ENCODE measurements around the gene PALM3.

DNA sequence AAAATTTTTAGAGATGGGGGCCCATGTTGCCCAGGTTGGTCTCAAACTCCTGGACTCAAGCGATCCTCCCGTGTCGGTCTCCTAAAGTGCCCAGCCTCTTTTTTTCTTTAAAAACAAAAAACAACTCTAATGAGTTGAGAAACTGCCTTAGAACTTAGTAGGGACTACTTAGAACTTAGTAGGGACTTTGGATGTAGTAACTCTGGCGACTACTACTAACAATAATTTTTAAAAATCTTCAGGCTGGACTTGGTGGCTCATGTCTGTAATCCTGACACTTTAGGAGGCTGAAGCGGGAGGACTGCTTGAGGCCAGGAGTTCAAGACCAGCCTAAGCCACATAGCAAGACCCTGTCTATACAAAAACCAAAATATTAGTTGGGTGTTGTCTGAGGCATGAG is 24.2 kb upstream of the PALM3 start:
- TF ChIP-seq, protein P1, sequence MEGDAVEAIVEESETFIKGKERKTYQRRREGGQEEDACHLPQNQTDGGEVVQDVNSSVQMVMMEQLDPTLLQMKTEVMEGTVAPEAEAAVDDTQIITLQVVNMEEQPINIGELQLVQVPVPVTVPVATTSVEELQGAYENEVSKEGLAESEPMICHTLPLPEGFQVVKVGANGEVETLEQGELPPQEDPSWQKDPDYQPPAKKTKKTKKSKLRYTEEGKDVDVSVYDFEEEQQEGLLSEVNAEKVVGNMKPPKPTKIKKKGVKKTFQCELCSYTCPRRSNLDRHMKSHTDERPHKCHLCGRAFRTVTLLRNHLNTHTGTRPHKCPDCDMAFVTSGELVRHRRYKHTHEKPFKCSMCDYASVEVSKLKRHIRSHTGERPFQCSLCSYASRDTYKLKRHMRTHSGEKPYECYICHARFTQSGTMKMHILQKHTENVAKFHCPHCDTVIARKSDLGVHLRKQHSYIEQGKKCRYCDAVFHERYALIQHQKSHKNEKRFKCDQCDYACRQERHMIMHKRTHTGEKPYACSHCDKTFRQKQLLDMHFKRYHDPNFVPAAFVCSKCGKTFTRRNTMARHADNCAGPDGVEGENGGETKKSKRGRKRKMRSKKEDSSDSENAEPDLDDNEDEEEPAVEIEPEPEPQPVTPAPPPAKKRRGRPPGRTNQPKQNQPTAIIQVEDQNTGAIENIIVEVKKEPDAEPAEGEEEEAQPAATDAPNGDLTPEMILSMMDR (IDR thresholded peaks at IDR 0.05): no peak
- TF ChIP-seq POLR2AphosphoS5 (IDR thresholded peaks at IDR 0.05; ENCODE audit: low read depth, low read length) (no peak), TCF7L2 (IDR thresholded peaks at IDR 0.05; ENCODE audit: low read depth, low read length) (no peak)
- TF ChIP-seq, protein P2, sequence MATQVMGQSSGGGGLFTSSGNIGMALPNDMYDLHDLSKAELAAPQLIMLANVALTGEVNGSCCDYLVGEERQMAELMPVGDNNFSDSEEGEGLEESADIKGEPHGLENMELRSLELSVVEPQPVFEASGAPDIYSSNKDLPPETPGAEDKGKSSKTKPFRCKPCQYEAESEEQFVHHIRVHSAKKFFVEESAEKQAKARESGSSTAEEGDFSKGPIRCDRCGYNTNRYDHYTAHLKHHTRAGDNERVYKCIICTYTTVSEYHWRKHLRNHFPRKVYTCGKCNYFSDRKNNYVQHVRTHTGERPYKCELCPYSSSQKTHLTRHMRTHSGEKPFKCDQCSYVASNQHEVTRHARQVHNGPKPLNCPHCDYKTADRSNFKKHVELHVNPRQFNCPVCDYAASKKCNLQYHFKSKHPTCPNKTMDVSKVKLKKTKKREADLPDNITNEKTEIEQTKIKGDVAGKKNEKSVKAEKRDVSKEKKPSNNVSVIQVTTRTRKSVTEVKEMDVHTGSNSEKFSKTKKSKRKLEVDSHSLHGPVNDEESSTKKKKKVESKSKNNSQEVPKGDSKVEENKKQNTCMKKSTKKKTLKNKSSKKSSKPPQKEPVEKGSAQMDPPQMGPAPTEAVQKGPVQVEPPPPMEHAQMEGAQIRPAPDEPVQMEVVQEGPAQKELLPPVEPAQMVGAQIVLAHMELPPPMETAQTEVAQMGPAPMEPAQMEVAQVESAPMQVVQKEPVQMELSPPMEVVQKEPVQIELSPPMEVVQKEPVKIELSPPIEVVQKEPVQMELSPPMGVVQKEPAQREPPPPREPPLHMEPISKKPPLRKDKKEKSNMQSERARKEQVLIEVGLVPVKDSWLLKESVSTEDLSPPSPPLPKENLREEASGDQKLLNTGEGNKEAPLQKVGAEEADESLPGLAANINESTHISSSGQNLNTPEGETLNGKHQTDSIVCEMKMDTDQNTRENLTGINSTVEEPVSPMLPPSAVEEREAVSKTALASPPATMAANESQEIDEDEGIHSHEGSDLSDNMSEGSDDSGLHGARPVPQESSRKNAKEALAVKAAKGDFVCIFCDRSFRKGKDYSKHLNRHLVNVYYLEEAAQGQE (IDR thresholded peaks at IDR 0.05; ENCODE audit: insufficient read depth in 1 of 2, low read depth in 2 of 2, low read length in 1 of 2): no peak

All from Panc1 (cell line).